ENCODE data around the gene JKAMP.

Gene JKAMP

GRCh38 chr14:59510001-59510400 lies 25.7 kb downstream of the JKAMP start:
- no peak overlapping the region for H3K4me3 ChIP-seq (ENCODE audit: low read depth, low read length)
- DNase-seq (ENCODE audit: low read depth), result no peak
- TF ChIP-seq, protein P1, sequence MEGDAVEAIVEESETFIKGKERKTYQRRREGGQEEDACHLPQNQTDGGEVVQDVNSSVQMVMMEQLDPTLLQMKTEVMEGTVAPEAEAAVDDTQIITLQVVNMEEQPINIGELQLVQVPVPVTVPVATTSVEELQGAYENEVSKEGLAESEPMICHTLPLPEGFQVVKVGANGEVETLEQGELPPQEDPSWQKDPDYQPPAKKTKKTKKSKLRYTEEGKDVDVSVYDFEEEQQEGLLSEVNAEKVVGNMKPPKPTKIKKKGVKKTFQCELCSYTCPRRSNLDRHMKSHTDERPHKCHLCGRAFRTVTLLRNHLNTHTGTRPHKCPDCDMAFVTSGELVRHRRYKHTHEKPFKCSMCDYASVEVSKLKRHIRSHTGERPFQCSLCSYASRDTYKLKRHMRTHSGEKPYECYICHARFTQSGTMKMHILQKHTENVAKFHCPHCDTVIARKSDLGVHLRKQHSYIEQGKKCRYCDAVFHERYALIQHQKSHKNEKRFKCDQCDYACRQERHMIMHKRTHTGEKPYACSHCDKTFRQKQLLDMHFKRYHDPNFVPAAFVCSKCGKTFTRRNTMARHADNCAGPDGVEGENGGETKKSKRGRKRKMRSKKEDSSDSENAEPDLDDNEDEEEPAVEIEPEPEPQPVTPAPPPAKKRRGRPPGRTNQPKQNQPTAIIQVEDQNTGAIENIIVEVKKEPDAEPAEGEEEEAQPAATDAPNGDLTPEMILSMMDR (conservative IDR thresholded peaks at IDR 0.05; ENCODE audit: low read depth, low read length), result no peak

- no peak overlapping the region for H3K4me3 ChIP-seq (ENCODE audit: low read depth, low read length)
- no peak for DNase-seq (ENCODE audit: low read depth)
- TF ChIP-seq, protein P1 (conservative IDR thresholded peaks at IDR 0.05; ENCODE audit: low read depth, low read length), result no peak
Observed at GRCh38 chr14:59510966-59511365, 26.6 kb downstream of the JKAMP start.

GRCh38 chr14:59511916-59512575 lies 27.7 kb downstream of the JKAMP start:
- TF ChIP-seq, protein P1 (conservative IDR thresholded peaks at IDR 0.05; ENCODE audit: low read depth, low read length), result peak; percentile 86
- DNase-seq (ENCODE audit: low read depth), result peak; percentile 42
- H3K4me3 ChIP-seq (ENCODE audit: low read depth, low read length), result no peak overlapping the region

DNA sequence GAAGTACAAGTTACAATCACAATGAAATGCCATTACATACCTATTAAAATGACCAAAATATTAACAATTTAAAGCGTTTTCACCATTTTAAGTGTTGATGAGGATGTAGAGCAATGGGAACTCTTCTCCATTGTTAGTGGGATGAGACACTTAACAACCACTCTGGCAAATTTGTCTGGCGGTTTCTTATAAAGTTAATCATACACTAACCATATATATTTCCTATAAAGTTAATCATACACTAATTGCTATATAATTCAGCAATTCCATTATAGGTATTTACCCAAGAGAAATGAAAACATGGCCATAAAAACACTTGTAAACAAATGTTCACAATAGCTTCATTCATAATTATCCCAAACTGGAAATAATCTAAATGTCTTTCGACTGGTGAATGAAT lies 35.9 kb downstream of the JKAMP start:
- TF ChIP-seq, protein P1 (conservative IDR thresholded peaks at IDR 0.05; ENCODE audit: low read depth, low read length), result no peak

DNA sequence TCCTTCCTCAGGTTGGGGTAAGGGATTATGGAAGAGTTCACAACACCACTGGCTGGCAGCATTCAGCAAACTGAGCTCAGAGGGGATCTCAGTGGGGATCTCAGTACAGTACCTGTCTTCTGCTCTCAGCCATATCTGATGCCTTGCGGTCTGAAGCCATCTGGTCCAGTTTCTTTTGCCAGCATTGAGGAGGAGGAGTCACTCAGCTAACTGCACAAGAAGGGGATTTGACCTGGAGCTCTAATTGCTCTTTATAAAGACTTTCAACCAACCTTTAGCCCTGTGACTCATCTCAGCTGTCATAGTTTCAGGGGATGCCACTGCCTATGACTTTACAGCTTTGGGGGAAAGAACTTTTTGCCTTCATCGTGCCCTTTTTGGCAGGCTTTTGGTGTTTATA lies 44.9 kb downstream of the JKAMP start:
- TF ChIP-seq, protein P1 (conservative IDR thresholded peaks at IDR 0.05; ENCODE audit: low read depth, low read length), result no peak
- DNase-seq (ENCODE audit: low read depth), result no peak
- no peak overlapping the region for H3K4me3 ChIP-seq (ENCODE audit: low read depth, low read length)

More for the DNA sequence above, 35.9 kb downstream of the JKAMP start:
- no peak overlapping the region for H3K4me3 ChIP-seq (ENCODE audit: low read depth, low read length)
- DNase-seq (ENCODE audit: low read depth), result no peak

GRCh38 chr14:59530349-59530748 lies 46.0 kb downstream of the JKAMP start:
- DNase-seq (ENCODE audit: low read depth), result no peak
- H3K4me3 ChIP-seq (ENCODE audit: low read depth, low read length), result no peak overlapping the region
- TF ChIP-seq, protein P1 (conservative IDR thresholded peaks at IDR 0.05; ENCODE audit: low read depth, low read length), result no peak

- H3K4me3 ChIP-seq (ENCODE audit: low read depth, low read length), result no peak overlapping the region
- TF ChIP-seq, protein P1 (conservative IDR thresholded peaks at IDR 0.05; ENCODE audit: low read depth, low read length), result no peak
- no peak for DNase-seq (ENCODE audit: low read depth)
Observed at GRCh38 chr14:59532419-59532818, 48.1 kb downstream of the JKAMP start.

Data from choroid plexus epithelial cell (primary cell).